NT2/D1 (cell line): ENCODE measurements around the gene IL22.

Source experiments
- DNase-seq: peaks from one replicate; pipeline ENCODE4 v3.0.0-alpha.2; 2011; ENCODE audit warnings: low read depth, low spot score
- H3K27me3 ChIP-seq: 2 replicates; pipeline ENCODE4 v1.6.0; 2011; ENCODE audit warnings: mild to moderate bottlenecking; ENCODE audit not compliant: insufficient read length, insufficient read depth
- H3K36me3 ChIP-seq: 2 replicates; pipeline ENCODE4 v1.6.1; 2011; ENCODE audit warnings: mild to moderate bottlenecking, low read length, mixed read lengths; ENCODE audit not compliant: insufficient read depth, insufficient read length
- H3K4me1 ChIP-seq: 2 replicates; pipeline ENCODE4 v1.5.1; 2011; ENCODE audit not compliant: insufficient read depth, insufficient read length
- H3K4me3 ChIP-seq: 2 replicates; pipeline ENCODE4 v1.5.1; 2011; ENCODE audit warnings: low read depth; ENCODE audit not compliant: insufficient read length
- H3K9ac ChIP-seq: 2 replicates; pipeline ENCODE4 v1.6.0; 2011; ENCODE audit warnings: low read depth; ENCODE audit not compliant: insufficient read length
- H3K9me3 ChIP-seq: 2 replicates; pipeline ENCODE4 v1.5.1; 2011; ENCODE audit warnings: mild to moderate bottlenecking, low read length; ENCODE audit not compliant: insufficient read depth
- SUZ12 ChIP-seq: IDR thresholded peaks from 2 replicates; pipeline ENCODE4 v1.6.1; 2011; ENCODE audit not compliant: insufficient read length, insufficient read depth; ENCODE audit errors: extremely low read depth
- YY1 ChIP-seq: IDR thresholded peaks from 2 replicates; pipeline ENCODE4 v1.6.1; 2011; ENCODE audit not compliant: insufficient read length, insufficient read depth
- ZNF274 ChIP-seq: IDR thresholded peaks from 2 replicates; pipeline ENCODE4 v1.6.1; 2011; ENCODE audit warnings: mild to moderate bottlenecking, low read depth, low read length

Gene IL22

GRCh38 chr12:68272732-68273131, 19.3 kb upstream of the IL22 start:
- Histone ChIP-seq H3K9me3 (no peaks in the 10 kb centered on the region), H3K4me3 (no peak overlapping the region), H3K9ac (no peak overlapping the region), H3K27me3 (no peaks in the 10 kb centered on the region), H3K4me1 (no peaks in the 10 kb centered on the region), H3K36me3 (no peaks in the 10 kb centered on the region)
- TF ChIP-seq ZNF274 (no peak), SUZ12 (no peak), YY1 (no peak)
- no peak for DNase-seq

GRCh38 chr12:68271346-68271745, 17.9 kb upstream of the IL22 start:
- no peak for TF ChIP-seq ZNF274
- no peak for TF ChIP-seq SUZ12
- TF ChIP-seq YY1, result no peak

DNA sequence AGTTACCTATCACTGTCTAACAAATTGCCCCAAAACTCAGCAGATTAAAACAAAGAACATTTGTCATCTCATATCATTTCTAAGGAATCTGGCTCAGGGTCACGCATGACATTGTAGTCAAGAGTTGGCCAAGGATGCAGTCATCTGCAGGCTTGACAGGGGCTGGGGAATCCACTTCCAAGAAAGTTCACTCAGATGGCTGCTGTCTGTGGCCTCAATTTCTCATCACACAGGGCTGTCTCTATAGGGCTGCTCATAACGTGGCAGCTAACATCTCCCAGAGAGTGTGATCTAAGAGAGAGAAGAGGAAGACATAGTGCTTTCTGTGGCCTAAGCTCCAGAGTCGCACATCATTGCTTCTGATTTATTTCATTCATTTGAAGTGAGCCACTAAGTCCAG, 17.0 kb upstream of the IL22 start:
- DNase-seq, result no peak
- H3K9ac ChIP-seq, result no peak overlapping the region
- no peaks in the 10 kb centered on the region for H3K4me1 ChIP-seq
- no peak overlapping the region for H3K4me3 ChIP-seq
- TF ChIP-seq ZNF274, result no peak
- no peak for TF ChIP-seq YY1
- TF ChIP-seq SUZ12, result no peak
- H3K36me3 ChIP-seq, result no peaks in the 10 kb centered on the region
- no peaks in the 10 kb centered on the region for H3K27me3 ChIP-seq
- no peaks in the 10 kb centered on the region for H3K9me3 ChIP-seq

More at GRCh38 chr12:68271346-68271745, 17.9 kb upstream of the IL22 start:
- H3K9me3 ChIP-seq, result no peaks in the 10 kb centered on the region
- H3K4me1 ChIP-seq, result no peaks in the 10 kb centered on the region
- H3K27me3 ChIP-seq, result no peaks in the 10 kb centered on the region
- H3K9ac ChIP-seq, result no peak overlapping the region
- no peaks in the 10 kb centered on the region for H3K36me3 ChIP-seq
- H3K4me3 ChIP-seq, result no peak overlapping the region
- DNase-seq, result no peak

DNA sequence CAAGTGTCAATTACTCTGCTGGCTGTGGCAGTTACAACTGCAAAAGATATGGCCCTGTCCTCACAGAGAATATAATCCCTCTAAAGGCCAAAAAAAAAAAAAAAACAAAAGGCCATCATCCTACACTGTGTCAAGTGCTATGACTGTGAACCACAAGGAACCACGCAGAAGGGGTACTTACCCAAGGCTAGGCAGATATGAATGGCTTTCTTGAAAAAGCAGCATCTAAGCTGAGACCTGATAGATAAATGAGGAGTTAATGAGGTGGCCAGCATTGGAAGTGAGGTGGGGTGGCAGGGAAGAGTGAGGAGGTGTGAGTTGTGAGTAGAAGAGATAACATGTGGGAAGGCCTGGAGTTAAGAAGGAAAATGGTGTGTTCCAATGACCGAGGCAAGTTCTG, 16.4 kb upstream of the IL22 start:
- H3K4me3 ChIP-seq, result no peak overlapping the region
- no peaks in the 10 kb centered on the region for H3K36me3 ChIP-seq
- no peaks in the 10 kb centered on the region for H3K4me1 ChIP-seq
- DNase-seq, result no peak
- TF ChIP-seq ZNF274, result no peak
- no peak for TF ChIP-seq SUZ12
- TF ChIP-seq YY1, result no peak
- H3K9ac ChIP-seq, result no peak overlapping the region
- no peaks in the 10 kb centered on the region for H3K27me3 ChIP-seq
- H3K9me3 ChIP-seq, result no peaks in the 10 kb centered on the region

DNA sequence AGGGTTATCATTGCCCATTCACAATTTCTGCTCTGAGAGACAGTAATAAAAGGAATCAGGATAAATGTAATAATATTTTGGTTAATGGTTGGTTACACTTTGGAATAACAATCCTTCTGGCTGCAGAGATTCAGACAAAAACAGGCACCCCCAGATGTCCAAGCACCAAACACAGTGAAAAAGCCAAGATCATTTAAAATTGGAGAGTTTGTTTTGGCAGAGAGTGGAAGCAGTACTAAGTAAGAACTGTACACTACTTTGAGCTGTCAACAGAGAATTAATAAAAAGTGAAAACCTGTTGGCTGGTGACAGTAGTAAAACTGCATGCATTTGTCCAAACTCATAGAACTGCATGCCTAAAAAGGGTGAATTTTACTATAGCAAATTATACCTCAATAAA, 15.6 kb upstream of the IL22 start:
- no peak overlapping the region for H3K4me3 ChIP-seq
- DNase-seq, result no peak
- H3K9me3 ChIP-seq, result no peaks in the 10 kb centered on the region
- no peaks in the 10 kb centered on the region for H3K27me3 ChIP-seq
- H3K36me3 ChIP-seq, result no peaks in the 10 kb centered on the region
- H3K4me1 ChIP-seq, result no peaks in the 10 kb centered on the region
- TF ChIP-seq SUZ12 (no peak), ZNF274 (no peak), YY1 (no peak)
- H3K9ac ChIP-seq, result no peak overlapping the region

DNA sequence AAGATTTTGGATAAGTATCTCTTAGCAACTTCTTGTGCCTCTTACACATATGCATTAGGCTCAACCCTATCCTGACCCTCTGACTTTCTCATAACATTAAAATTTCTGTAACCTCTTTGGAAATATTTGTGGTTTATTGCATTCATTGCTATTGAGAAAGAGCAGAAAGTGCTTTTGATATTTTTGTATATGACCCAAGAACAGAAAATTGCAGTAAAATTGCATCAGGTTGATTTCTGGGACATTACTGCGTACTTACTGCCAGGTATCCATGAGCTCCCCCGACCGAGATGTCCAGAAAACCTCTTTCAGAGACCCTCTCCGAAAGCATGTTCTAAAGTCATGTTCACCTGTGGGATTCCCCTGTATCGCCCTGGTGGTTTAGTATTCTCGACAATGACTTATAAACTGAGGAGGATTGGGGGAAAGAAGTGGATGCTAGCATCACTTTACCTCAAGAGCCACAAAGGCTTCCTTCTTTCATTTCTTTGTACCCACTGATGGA, 14.5 kb upstream of the IL22 start:
- no peaks in the 10 kb centered on the region for H3K4me1 ChIP-seq

GRCh38 chr12:68264857-68265256, 11.5 kb upstream of the IL22 start:
- Histone ChIP-seq H3K4me1 (no peaks in the 10 kb centered on the region), H3K27me3 (no peaks in the 10 kb centered on the region), H3K4me3 (no peak overlapping the region), H3K9me3 (no peaks in the 10 kb centered on the region), H3K36me3 (no peaks in the 10 kb centered on the region), H3K9ac (no peak overlapping the region)
- DNase-seq, result no peak
- TF ChIP-seq YY1 (no peak), SUZ12 (no peak), ZNF274 (no peak)

More for the DNA sequence above, 14.5 kb upstream of the IL22 start:
- Histone ChIP-seq H3K27me3 (no peaks in the 10 kb centered on the region), H3K9ac (no peak overlapping the region), H3K4me3 (no peak overlapping the region), H3K36me3 (no peaks in the 10 kb centered on the region), H3K9me3 (no peaks in the 10 kb centered on the region)
- no peak for TF ChIP-seq SUZ12
- no peak for TF ChIP-seq YY1
- TF ChIP-seq ZNF274, result no peak
- no peak for DNase-seq
